ENCODE measurements around the gene HS1BP3.

Gene HS1BP3

GRCh38 chr2:20682167-20682920, 31.4 kb upstream of the HS1BP3 start:
- Histone ChIP-seq H3K9me3 (ENCODE audit: control insufficient read depth in 1 of 2, low read length in 2 of 2) (no peaks in the 10 kb centered on the region), H3K4me1 (ENCODE audit: control insufficient read depth in 1 of 2, insufficient read depth in 2 of 2, low read length in 2 of 2) (no peaks in the 10 kb centered on the region), H3K27me3 (ENCODE audit: low read depth, low read length) (no peaks in the 10 kb centered on the region), H3K36me3 (ENCODE audit: control insufficient read depth in 1 of 2, insufficient read depth in 2 of 2, low read length in 2 of 2) (peaks cover 3 to 26% of the 10 kb centered on the region in 2 donors), H3K4me3 (ENCODE audit: low read depth in 1 of 2, low read length in 2 of 2) (no peak overlapping the region), H3K27ac (ENCODE audit: low read length) (no peak overlapping the region)

- no peak overlapping the region for H3K27ac ChIP-seq (ENCODE audit: low read length)
- no peaks in the 10 kb centered on the region for H3K27me3 ChIP-seq (ENCODE audit: low read depth, low read length)
- no peak overlapping the region for H3K4me3 ChIP-seq (ENCODE audit: low read depth in 1 of 2, low read length in 2 of 2)
- H3K9me3 ChIP-seq (ENCODE audit: control insufficient read depth in 1 of 2, low read length in 2 of 2): no peaks in the 10 kb centered on the region
- H3K4me1 ChIP-seq (ENCODE audit: control insufficient read depth in 1 of 2, insufficient read depth in 2 of 2, low read length in 2 of 2): no peaks in the 10 kb centered on the region
- peaks cover 3 to 14% of the 10 kb centered on the region in 2 donors for H3K36me3 ChIP-seq (ENCODE audit: control insufficient read depth in 1 of 2, insufficient read depth in 2 of 2, low read length in 2 of 2)
Measured at GRCh38 chr2:20680744-20681375, 30.0 kb upstream of the HS1BP3 start.

- peaks cover 3% of the 10 kb centered on the region for H3K27me3 ChIP-seq (ENCODE audit: low read depth, low read length)
- H3K4me3 ChIP-seq (ENCODE audit: low read depth in 1 of 2, low read length in 2 of 2): no peak overlapping the region
- no peaks in the 10 kb centered on the region for H3K4me1 ChIP-seq (ENCODE audit: control insufficient read depth in 1 of 2, insufficient read depth in 2 of 2, low read length in 2 of 2)
- H3K9me3 ChIP-seq (ENCODE audit: control insufficient read depth in 1 of 2, low read length in 2 of 2): no peaks in the 10 kb centered on the region
- H3K36me3 ChIP-seq (ENCODE audit: control insufficient read depth in 1 of 2, insufficient read depth in 2 of 2, low read length in 2 of 2): peaks cover 0 to 6% of the 10 kb centered on the region in 2 donors
- no peak overlapping the region for H3K27ac ChIP-seq (ENCODE audit: low read length)
Measured at GRCh38 chr2:20678780-20679179, 27.9 kb upstream of the HS1BP3 start.

- Histone ChIP-seq H3K4me3 (ENCODE audit: low read depth in 1 of 2, low read length in 2 of 2) (no peak overlapping the region), H3K4me1 (ENCODE audit: control insufficient read depth in 1 of 2, insufficient read depth in 2 of 2, low read length in 2 of 2) (no peaks in the 10 kb centered on the region), H3K27ac (ENCODE audit: low read length) (no peak overlapping the region), H3K27me3 (ENCODE audit: low read depth, low read length) (peaks cover 7% of the 10 kb centered on the region), H3K36me3 (ENCODE audit: control insufficient read depth in 1 of 2, insufficient read depth in 2 of 2, low read length in 2 of 2) (peaks cover 0 to 6% of the 10 kb centered on the region in 2 donors), H3K9me3 (ENCODE audit: control insufficient read depth in 1 of 2, low read length in 2 of 2) (no peaks in the 10 kb centered on the region)
Measured at GRCh38 chr2:20678086-20678395, 27.1 kb upstream of the HS1BP3 start.

GRCh38 chr2:20677301-20678085, 26.6 kb upstream of the HS1BP3 start:
- H3K36me3 ChIP-seq (ENCODE audit: control insufficient read depth in 1 of 2, insufficient read depth in 2 of 2, low read length in 2 of 2): peaks cover 0 to 6% of the 10 kb centered on the region in 2 donors
- no peaks in the 10 kb centered on the region for H3K4me1 ChIP-seq (ENCODE audit: control insufficient read depth in 1 of 2, insufficient read depth in 2 of 2, low read length in 2 of 2)
- no peaks in the 10 kb centered on the region for H3K9me3 ChIP-seq (ENCODE audit: control insufficient read depth in 1 of 2, low read length in 2 of 2)
- H3K27ac ChIP-seq (ENCODE audit: low read length): no peak overlapping the region
- peaks cover 12% of the 10 kb centered on the region for H3K27me3 ChIP-seq (ENCODE audit: low read depth, low read length)
- H3K4me3 ChIP-seq (ENCODE audit: low read depth in 1 of 2, low read length in 2 of 2): no peak overlapping the region

- Histone ChIP-seq H3K27ac (ENCODE audit: low read length) (no peak overlapping the region), H3K27me3 (ENCODE audit: low read depth, low read length) (peaks cover 19% of the 10 kb centered on the region), H3K9me3 (ENCODE audit: control insufficient read depth in 1 of 2, low read length in 2 of 2) (no peaks in the 10 kb centered on the region), H3K4me1 (ENCODE audit: control insufficient read depth in 1 of 2, insufficient read depth in 2 of 2, low read length in 2 of 2) (peaks cover 0 to 4% of the 10 kb centered on the region in 2 donors), H3K36me3 (ENCODE audit: control insufficient read depth in 1 of 2, insufficient read depth in 2 of 2, low read length in 2 of 2) (no peaks in the 10 kb centered on the region), H3K4me3 (ENCODE audit: low read depth in 1 of 2, low read length in 2 of 2) (no peak overlapping the region)
Measured at GRCh38 chr2:20676353-20677215, 25.7 kb upstream of the HS1BP3 start.

- Histone ChIP-seq H3K27ac (ENCODE audit: low read length) (no peak overlapping the region), H3K27me3 (ENCODE audit: low read depth, low read length) (peaks cover 27% of the 10 kb centered on the region)
Measured at GRCh38 chr2:20675701-20676352, 24.9 kb upstream of the HS1BP3 start.

GRCh38 chr2:20674974-20675679, 24.2 kb upstream of the HS1BP3 start:
- Histone ChIP-seq H3K4me1 (ENCODE audit: control insufficient read depth in 1 of 2, insufficient read depth in 2 of 2, low read length in 2 of 2) (peaks cover 0 to 17% of the 10 kb centered on the region in 2 donors), H3K36me3 (ENCODE audit: control insufficient read depth in 1 of 2, insufficient read depth in 2 of 2, low read length in 2 of 2) (no peaks in the 10 kb centered on the region), H3K9me3 (ENCODE audit: control insufficient read depth in 1 of 2, low read length in 2 of 2) (no peaks in the 10 kb centered on the region), H3K27me3 (ENCODE audit: low read depth, low read length) (peaks cover 31% of the 10 kb centered on the region), H3K27ac (ENCODE audit: low read length) (no peak overlapping the region), H3K4me3 (ENCODE audit: low read depth in 1 of 2, low read length in 2 of 2) (no peak overlapping the region)

More at GRCh38 chr2:20675701-20676352, 24.9 kb upstream of the HS1BP3 start:
- Histone ChIP-seq H3K4me1 (ENCODE audit: control insufficient read depth in 1 of 2, insufficient read depth in 2 of 2, low read length in 2 of 2) (peaks cover 0 to 11% of the 10 kb centered on the region in 2 donors), H3K36me3 (ENCODE audit: control insufficient read depth in 1 of 2, insufficient read depth in 2 of 2, low read length in 2 of 2) (no peaks in the 10 kb centered on the region), H3K4me3 (ENCODE audit: low read depth in 1 of 2, low read length in 2 of 2) (no peak overlapping the region), H3K9me3 (ENCODE audit: control insufficient read depth in 1 of 2, low read length in 2 of 2) (no peaks in the 10 kb centered on the region)

- Histone ChIP-seq H3K27me3 (ENCODE audit: low read depth, low read length) (peaks cover 38% of the 10 kb centered on the region), H3K9me3 (ENCODE audit: control insufficient read depth in 1 of 2, low read length in 2 of 2) (no peaks in the 10 kb centered on the region), H3K27ac (ENCODE audit: low read length) (no peak overlapping the region), H3K4me3 (ENCODE audit: low read depth in 1 of 2, low read length in 2 of 2) (no peak overlapping the region), H3K36me3 (ENCODE audit: control insufficient read depth in 1 of 2, insufficient read depth in 2 of 2, low read length in 2 of 2) (no peaks in the 10 kb centered on the region), H3K4me1 (ENCODE audit: control insufficient read depth in 1 of 2, insufficient read depth in 2 of 2, low read length in 2 of 2) (peaks cover 0 to 24% of the 10 kb centered on the region in 2 donors)
Measured at GRCh38 chr2:20674309-20674965, 23.5 kb upstream of the HS1BP3 start.

Data from muscle layer of duodenum (tissue), 2 donors.